ENCODE results near the gene HSD17B11.

DNA sequence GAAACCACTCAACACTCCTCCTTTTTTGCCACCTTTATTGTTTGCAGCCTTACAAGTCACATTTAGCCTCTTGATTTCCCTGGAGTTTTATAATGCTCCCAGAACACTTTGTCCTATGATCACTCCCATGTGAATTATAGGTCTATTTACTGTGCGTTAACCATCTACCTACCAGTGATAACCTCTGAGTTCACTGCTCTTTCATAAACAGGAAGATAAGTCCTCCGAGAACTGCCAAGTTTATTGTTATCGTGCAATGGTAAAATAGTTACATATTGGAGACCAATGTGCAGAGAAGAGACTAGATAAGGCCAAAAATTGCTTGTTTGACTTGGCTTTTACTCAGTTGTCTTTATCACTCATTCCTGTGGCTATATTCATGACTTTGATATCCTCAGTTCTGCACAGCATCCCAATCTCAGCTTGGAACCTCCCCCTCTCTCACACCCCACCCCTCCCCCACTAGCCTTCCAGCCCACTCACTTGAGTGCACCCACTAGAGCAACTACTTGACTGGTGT, 18.5 kb upstream of the HSD17B11 start:
- TF ChIP-seq, protein P1, sequence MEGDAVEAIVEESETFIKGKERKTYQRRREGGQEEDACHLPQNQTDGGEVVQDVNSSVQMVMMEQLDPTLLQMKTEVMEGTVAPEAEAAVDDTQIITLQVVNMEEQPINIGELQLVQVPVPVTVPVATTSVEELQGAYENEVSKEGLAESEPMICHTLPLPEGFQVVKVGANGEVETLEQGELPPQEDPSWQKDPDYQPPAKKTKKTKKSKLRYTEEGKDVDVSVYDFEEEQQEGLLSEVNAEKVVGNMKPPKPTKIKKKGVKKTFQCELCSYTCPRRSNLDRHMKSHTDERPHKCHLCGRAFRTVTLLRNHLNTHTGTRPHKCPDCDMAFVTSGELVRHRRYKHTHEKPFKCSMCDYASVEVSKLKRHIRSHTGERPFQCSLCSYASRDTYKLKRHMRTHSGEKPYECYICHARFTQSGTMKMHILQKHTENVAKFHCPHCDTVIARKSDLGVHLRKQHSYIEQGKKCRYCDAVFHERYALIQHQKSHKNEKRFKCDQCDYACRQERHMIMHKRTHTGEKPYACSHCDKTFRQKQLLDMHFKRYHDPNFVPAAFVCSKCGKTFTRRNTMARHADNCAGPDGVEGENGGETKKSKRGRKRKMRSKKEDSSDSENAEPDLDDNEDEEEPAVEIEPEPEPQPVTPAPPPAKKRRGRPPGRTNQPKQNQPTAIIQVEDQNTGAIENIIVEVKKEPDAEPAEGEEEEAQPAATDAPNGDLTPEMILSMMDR (IDR thresholded peaks at IDR 0.05) = no peak
- no peak for TF ChIP-seq EZH2 (IDR thresholded peaks at IDR 0.05)
